BLaER1 (cell line): ENCODE data around the gene MRI1.
"Not testable (repeated sequence)": the region's sequence is repeated elsewhere in the genome, so short reads cannot be mapped to it uniquely, and the experiment has no call there.

Experiments used
- H3K27ac ChIP-seq: shearing (Covaris generic); formaldehyde crosslinking; 2 replicates; pipeline ENCODE4 v1.8.1; 2022
- H3K27me3 ChIP-seq: shearing (Covaris generic); formaldehyde crosslinking; 2 replicates; pipeline ENCODE4 v1.8.1; 2022
- H3K36me3 ChIP-seq: shearing (Covaris generic); formaldehyde crosslinking; 2 replicates; pipeline ENCODE4 v1.8.1; 2022
- H3K4me1 ChIP-seq: shearing (Covaris generic); formaldehyde crosslinking; 2 replicates; pipeline ENCODE4 v1.8.1; 2022
- H3K4me2 ChIP-seq: shearing (Covaris generic); formaldehyde crosslinking; 2 replicates; pipeline ENCODE4 v1.8.1; 2022
- H3K4me3 ChIP-seq: shearing (Covaris generic); formaldehyde crosslinking; 2 replicates; pipeline ENCODE4 v1.8.1; 2022
- H3K9ac ChIP-seq: shearing (Covaris generic); formaldehyde crosslinking; 2 replicates; pipeline ENCODE4 v1.8.1; 2022
- H3K9me3 ChIP-seq: shearing (Covaris generic); formaldehyde crosslinking; 2 replicates; pipeline ENCODE4 v1.8.1; 2022
- H4K20me1 ChIP-seq: shearing (Covaris generic); formaldehyde crosslinking; 2 replicates; pipeline ENCODE4 v1.8.1; 2022
- Cebpa-rat ChIP-seq: shearing (Covaris generic); IDR thresholded peaks from 2 replicates; pipeline ENCODE4 v1.8.1; 2022

MRI1 gene

GRCh38 chr19:13788991-13789390 lies 24.7 kb downstream of the MRI1 start:
- peak overlapping the region; percentile 80 for H3K4me2 ChIP-seq
- H3K4me3 ChIP-seq: no peak overlapping the region; the same call in 1 of the 2 replicates
- no peaks in the 10 kb centered on the region for H3K36me3 ChIP-seq
- peak overlapping the region; percentile 68; the same call in 1 of the 2 replicates for H3K9ac ChIP-seq
- no peaks in the 10 kb centered on the region for H3K9me3 ChIP-seq
- TF ChIP-seq Cebpa-rat: peak; percentile 99
- H3K27ac ChIP-seq: peak overlapping the region; percentile 92
- no peaks in the 10 kb centered on the region for H4K20me1 ChIP-seq
- H3K4me1 ChIP-seq: peaks cover 71% of the 10 kb centered on the region
- no peaks in the 10 kb centered on the region for H3K27me3 ChIP-seq

GRCh38 chr19:13790354-13790753 lies 26.0 kb downstream of the MRI1 start:
- H3K4me1 ChIP-seq: peaks cover 65% of the 10 kb centered on the region
- no peak overlapping the region for H3K4me2 ChIP-seq
- no peak overlapping the region for H3K4me3 ChIP-seq
- H3K27ac ChIP-seq: peak overlapping the region; percentile 52
- no peak for TF ChIP-seq Cebpa-rat
- H3K36me3 ChIP-seq: no peaks in the 10 kb centered on the region
- no peaks in the 10 kb centered on the region for H3K9me3 ChIP-seq
- H3K9ac ChIP-seq: no peak overlapping the region
- no peaks in the 10 kb centered on the region for H4K20me1 ChIP-seq
- H3K27me3 ChIP-seq: no peaks in the 10 kb centered on the region

GRCh38 chr19:13793317-13793716 lies 29.0 kb downstream of the MRI1 start:
- not testable (repeated sequence) for H3K4me2 ChIP-seq, H3K4me3 ChIP-seq, H3K9ac ChIP-seq, H3K27ac ChIP-seq, H3K36me3 ChIP-seq, H3K27me3 ChIP-seq, H3K9me3 ChIP-seq
- H4K20me1 ChIP-seq: peaks cover 14% of the 10 kb centered on the region
- peaks cover 50% of the 10 kb centered on the region for H3K4me1 ChIP-seq

- Histone ChIP-seq H3K27me3 (no peaks in the 10 kb centered on the region), H3K36me3 (peaks cover 6% of the 10 kb centered on the region; the same call in 1 of the 2 replicates), H4K20me1 (peaks cover 14% of the 10 kb centered on the region), H3K27ac (peak overlapping the region; percentile 75), H3K9me3 (no peaks in the 10 kb centered on the region), H3K9ac (peak overlapping the region; percentile 78), H3K4me2 (peak overlapping the region; percentile 96), H3K4me1 (peaks cover 40% of the 10 kb centered on the region), H3K4me3 (peak overlapping the region; percentile 99)
- no peak for TF ChIP-seq Cebpa-rat
These were observed 30.1 kb downstream of the MRI1 start for GRCh38 chr19:13794398-13794756.

- Histone ChIP-seq H3K4me1 (peaks cover 34% of the 10 kb centered on the region), H3K4me2 (peak within 1 kb of the TSS; percentile 97), H3K9ac (peak within 1 kb of the TSS; percentile 93), H3K9me3 (no peaks in the 10 kb centered on the region), H4K20me1 (peaks cover 14% of the 10 kb centered on the region), H3K27ac (peak within 1 kb of the TSS; percentile 93), H3K27me3 (no peaks in the 10 kb centered on the region), H3K36me3 (peaks cover 11% of the 10 kb centered on the region; the same call in 1 of the 2 replicates), H3K4me3 (peak within 1 kb of the TSS; percentile 99)
- no peak for TF ChIP-seq Cebpa-rat
These were observed 30.7 kb downstream of the MRI1 start, which contains the start of gene ZSWIM4 for GRCh38 chr19:13794757-13795589. Gene ZSWIM4, plus strand, starts transcription at chr19:13795443. Its CDS starts 206 bp downstream, at chr19:13795649.

- no peak for TF ChIP-seq Cebpa-rat
- peak overlapping the region; percentile 97 for H3K4me2 ChIP-seq
- peak overlapping the region; percentile 99 for H3K4me3 ChIP-seq
- H3K4me1 ChIP-seq: peaks cover 28% of the 10 kb centered on the region
- H3K27ac ChIP-seq: peak overlapping the region; percentile 93
- H3K36me3 ChIP-seq: peaks cover 14% of the 10 kb centered on the region; the same call in 1 of the 2 replicates
- no peaks in the 10 kb centered on the region for H3K27me3 ChIP-seq
- peak overlapping the region; percentile 93 for H3K9ac ChIP-seq
- H3K9me3 ChIP-seq: no peaks in the 10 kb centered on the region
- peaks cover 14% of the 10 kb centered on the region for H4K20me1 ChIP-seq
These were observed 31.4 kb downstream of the MRI1 start for GRCh38 chr19:13795595-13796300.

GRCh38 chr19:13796301-13797057 lies 32.2 kb downstream of the MRI1 start:
- peaks cover 14% of the 10 kb centered on the region for H4K20me1 ChIP-seq
- no peaks in the 10 kb centered on the region for H3K9me3 ChIP-seq
- peak overlapping the region; percentile 97 for H3K4me2 ChIP-seq
- H3K36me3 ChIP-seq: peaks cover 20% of the 10 kb centered on the region; the same call in 1 of the 2 replicates
- peak overlapping the region; percentile 99 for H3K4me3 ChIP-seq
- TF ChIP-seq Cebpa-rat: no peak
- H3K9ac ChIP-seq: peak overlapping the region; percentile 93
- peak overlapping the region; percentile 93 for H3K27ac ChIP-seq
- no peaks in the 10 kb centered on the region for H3K27me3 ChIP-seq
- peaks cover 28% of the 10 kb centered on the region for H3K4me1 ChIP-seq

- Histone ChIP-seq H3K36me3 (peaks cover 23% of the 10 kb centered on the region; the same call in 1 of the 2 replicates), H3K9ac (peak overlapping the region; percentile 93; the same call in 1 of the 2 replicates), H3K27me3 (no peaks in the 10 kb centered on the region), H3K4me1 (peaks cover 28% of the 10 kb centered on the region), H3K4me3 (peak overlapping the region; percentile 99), H3K27ac (peak overlapping the region; percentile 93), H4K20me1 (peaks cover 14% of the 10 kb centered on the region), H3K9me3 (no peaks in the 10 kb centered on the region), H3K4me2 (peak overlapping the region; percentile 97)
- no peak for TF ChIP-seq Cebpa-rat
These were observed 32.7 kb downstream of the MRI1 start for GRCh38 chr19:13797058-13797440.

GRCh38 chr19:13797870-13798269 lies 33.5 kb downstream of the MRI1 start:
- no peak overlapping the region for H3K9ac ChIP-seq
- no peak overlapping the region for H3K4me2 ChIP-seq
- no peak overlapping the region for H3K4me3 ChIP-seq
- H4K20me1 ChIP-seq: peaks cover 14% of the 10 kb centered on the region
- no peaks in the 10 kb centered on the region for H3K9me3 ChIP-seq
- no peaks in the 10 kb centered on the region for H3K27me3 ChIP-seq
- H3K27ac ChIP-seq: no peak overlapping the region
- peaks cover 31% of the 10 kb centered on the region for H3K36me3 ChIP-seq
- peak; percentile 99 for TF ChIP-seq Cebpa-rat
- H3K4me1 ChIP-seq: peaks cover 28% of the 10 kb centered on the region
